ENCODE results near the gene RBFOX1.

- TF ChIP-seq CTCF (IDR thresholded peaks at IDR 0.05) (no peak), POLR2A (IDR thresholded peaks at IDR 0.05) (no peak)
Measured at GRCh38 chr16:7581175-7581574, 248.5 kb downstream of the RBFOX1 start.

Measured in heart left ventricle (tissue), 13 donors.